Measurements from ENCODE around the gene GNAT2. TPM values are rescaled to one million over a fixed set of nuclear protein-coding genes. Genes with fewer than 3 reads are reported as not detected.

GNAT2 gene
- total and polyA plus RNA-seq, 2 donors (not counting 1 experiment from before 2014, with no cell fraction given), result 0.17 to 0.22 TPM

GRCh38 chr1:109615879-109616278 lies 3.5 kb downstream of the GNAT2 start:
- no peak overlapping the region for H3K27ac ChIP-seq (ENCODE audit: insufficient read depth, low read length)
- no peak overlapping the region for H3K9ac ChIP-seq (ENCODE audit: insufficient read depth, low read length)

GRCh38 chr1:109613361-109614147 lies 5.9 kb downstream of the GNAT2 start:
- Histone ChIP-seq H3K4me1 (ENCODE audit: control insufficient read depth, extremely low read depth, insufficient read depth, low read length) (peaks cover 19% of the 10 kb centered on the region), H3K4me2 (ENCODE audit: extremely low read depth, insufficient read depth, low read length) (peak overlapping the region; percentile 48), H3K79me2 (ENCODE audit: control insufficient read depth, insufficient read depth, low read length) (no peaks in the 10 kb centered on the region), H3K36me3 (ENCODE audit: control insufficient read depth, insufficient read depth, low read length) (no peaks in the 10 kb centered on the region), H3K27ac (ENCODE audit: insufficient read depth, low read length) (no peak overlapping the region), H3K4me3 (replicated peaks in 1 of 4; ENCODE audit: control extremely low read depth in 1 of 4, insufficient read depth in 1 of 4, low read depth in 3 of 4, low read length in 4 of 4) (no peak overlapping the region), H3K27me3 (ENCODE audit: control insufficient read depth, insufficient read depth, low read length) (no peaks in the 10 kb centered on the region), H3K9ac (ENCODE audit: insufficient read depth, low read length) (no peak overlapping the region), H4K20me1 (ENCODE audit: control insufficient read depth, extremely low read depth, insufficient read depth, low read length) (no peaks in the 10 kb centered on the region), H2AFZ (ENCODE audit: low read length) (no peak overlapping the region), H3K9me3 (ENCODE audit: control insufficient read depth, insufficient read depth, low read depth, low read length) (no peaks in the 10 kb centered on the region)
- peak; percentile 62 to 79 for DNase-seq (ENCODE audit: low read depth in 2 of 2)
- no peak for TF ChIP-seq CTCF (conservative IDR thresholded peaks at IDR 0.05 in 1 of 2, IDR thresholded peaks at IDR 0.05 in 1 of 2; ENCODE audit: low read depth in 1 of 2, low read length in 2 of 2)

More at GRCh38 chr1:109615879-109616278, 3.5 kb downstream of the GNAT2 start:
- no peaks in the 10 kb centered on the region for H3K27me3 ChIP-seq (ENCODE audit: control insufficient read depth, insufficient read depth, low read length)
- peaks cover 5% of the 10 kb centered on the region for H3K79me2 ChIP-seq (ENCODE audit: control insufficient read depth, insufficient read depth, low read length)
- peaks cover 19% of the 10 kb centered on the region for H3K4me1 ChIP-seq (ENCODE audit: control insufficient read depth, extremely low read depth, insufficient read depth, low read length)
- H3K4me2 ChIP-seq (ENCODE audit: extremely low read depth, insufficient read depth, low read length), result no peak overlapping the region
- no peaks in the 10 kb centered on the region for H3K36me3 ChIP-seq (ENCODE audit: control insufficient read depth, insufficient read depth, low read length)
- DNase-seq (ENCODE audit: low read depth in 2 of 2), result no peak
- H2AFZ ChIP-seq (ENCODE audit: low read length), result no peak overlapping the region
- no peaks in the 10 kb centered on the region for H4K20me1 ChIP-seq (ENCODE audit: control insufficient read depth, extremely low read depth, insufficient read depth, low read length)
- no peak overlapping the region for H3K4me3 ChIP-seq (replicated peaks in 1 of 4; ENCODE audit: control extremely low read depth in 1 of 4, insufficient read depth in 1 of 4, low read depth in 3 of 4, low read length in 4 of 4)
- TF ChIP-seq CTCF (conservative IDR thresholded peaks at IDR 0.05 in 1 of 2, IDR thresholded peaks at IDR 0.05 in 1 of 2; ENCODE audit: low read depth in 1 of 2, low read length in 2 of 2) (no peak), EZH2 (IDR thresholded peaks at IDR 0.05; ENCODE audit: low read length, missing control alignments) (no peak)
- H3K9me3 ChIP-seq (ENCODE audit: control insufficient read depth, insufficient read depth, low read depth, low read length), result no peaks in the 10 kb centered on the region

GRCh38 chr1:109611308-109611990 lies 8.0 kb downstream of the GNAT2 start:
- Histone ChIP-seq H3K36me3 (ENCODE audit: control insufficient read depth, insufficient read depth, low read length) (no peaks in the 10 kb centered on the region), H3K4me1 (ENCODE audit: control insufficient read depth, extremely low read depth, insufficient read depth, low read length) (peaks cover 12% of the 10 kb centered on the region), H3K4me3 (replicated peaks in 1 of 4; ENCODE audit: control extremely low read depth in 1 of 4, insufficient read depth in 1 of 4, low read depth in 3 of 4, low read length in 4 of 4) (no peak overlapping the region), H3K9me3 (ENCODE audit: control insufficient read depth, insufficient read depth, low read depth, low read length) (no peaks in the 10 kb centered on the region), H3K4me2 (ENCODE audit: extremely low read depth, insufficient read depth, low read length) (no peak overlapping the region), H2AFZ (ENCODE audit: low read length) (no peak overlapping the region), H3K9ac (ENCODE audit: insufficient read depth, low read length) (no peak overlapping the region), H4K20me1 (ENCODE audit: control insufficient read depth, extremely low read depth, insufficient read depth, low read length) (no peaks in the 10 kb centered on the region), H3K79me2 (ENCODE audit: control insufficient read depth, insufficient read depth, low read length) (no peaks in the 10 kb centered on the region), H3K27me3 (ENCODE audit: control insufficient read depth, insufficient read depth, low read length) (no peaks in the 10 kb centered on the region), H3K27ac (ENCODE audit: insufficient read depth, low read length) (no peak overlapping the region)
- no peak for TF ChIP-seq CTCF (conservative IDR thresholded peaks at IDR 0.05 in 1 of 2, IDR thresholded peaks at IDR 0.05 in 1 of 2; ENCODE audit: low read depth in 1 of 2, low read length in 2 of 2)
- no peak for TF ChIP-seq EZH2 (IDR thresholded peaks at IDR 0.05; ENCODE audit: low read length, missing control alignments)
- no peak for DNase-seq (ENCODE audit: low read depth in 2 of 2)
